Cardiac septum (tissue), 1 donor: ENCODE results near the gene NEUROD1. TPM values are rescaled to one million over a fixed set of nuclear protein-coding genes. Genes with fewer than 3 reads are reported as not detected.
"Not testable (repeated sequence)": the region's sequence is repeated elsewhere in the genome, so short reads cannot be mapped to it uniquely, and the experiment has no call there.

Source experiments
- DNase-seq: peaks from one replicate; pipeline ENCODE4 v3.0.0-alpha.2; 2020; ENCODE audit warnings: low spot score
- intact Hi-C: fragments of 100-400 bp; cut with DNase I; formaldehyde crosslinking; loops from one replicate; pipeline ENCODE4 v1.14.0; 2022
- long read RNA-seq: library from polyadenylated mRNA; unstranded; transcript quantifications from one replicate; pipeline ENCODE4 v2.0.0, GENCODE V29; 2021
- total RNA-seq: library from RNA; stranded (reverse); fragmentation: NEBNext Ultra II Directional; extraction: Animal tissue kit (Norgen Biotek cat#: 25700); gene quantifications from one replicate; pipeline ENCODE4 v1.2.1, GENCODE V29; 2021
- donor health status: DM: no; HTN: no; CAD: no.

The NEUROD1 gene
- total RNA-seq = not detected
- long read RNA-seq = 0 reads

DNA sequence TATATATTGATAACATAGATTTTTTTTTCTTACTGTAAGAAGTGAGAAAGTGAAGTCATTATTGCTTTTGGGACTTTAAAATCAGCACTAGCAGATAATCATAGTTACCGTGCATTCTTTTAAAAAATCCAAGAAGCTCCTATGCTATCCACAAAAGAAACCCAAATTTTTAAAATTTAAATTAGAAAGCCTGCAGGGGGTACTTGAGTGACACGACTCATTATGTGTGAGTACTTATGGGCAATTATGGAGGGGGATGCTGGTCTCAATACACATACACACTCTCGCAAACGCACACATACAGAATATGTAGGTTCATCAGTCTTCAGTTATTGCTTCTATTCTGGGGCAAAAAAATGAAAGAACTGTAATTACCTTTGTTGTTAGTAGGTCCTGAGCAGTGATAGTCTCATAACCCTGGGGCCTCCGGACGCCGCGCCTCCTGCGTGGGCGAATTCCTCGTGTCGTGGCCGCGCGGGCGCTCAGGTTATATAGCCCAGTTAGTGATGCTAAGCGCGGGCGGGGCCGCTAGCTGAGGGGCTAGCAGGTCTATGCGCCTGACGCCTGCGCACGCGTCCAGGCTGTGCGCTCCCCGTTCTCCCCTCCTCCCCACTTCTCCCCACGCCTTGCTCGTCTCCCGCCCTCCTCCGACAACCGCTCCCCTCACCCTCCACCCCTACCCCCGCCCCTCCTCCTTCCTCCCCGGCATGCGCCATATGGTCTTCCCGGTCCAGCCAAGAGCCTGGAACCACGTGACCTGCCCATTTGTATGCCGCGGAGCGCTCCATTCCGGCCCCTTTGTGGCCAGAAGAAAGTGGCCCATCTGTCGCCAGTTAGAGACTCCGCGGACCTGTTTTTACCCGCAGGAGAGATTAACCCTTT lies at the start of gene NEUROD1:
Gene NEUROD1, minus strand, starts transcription at position 463 of the 882 bp plus-strand sequence. CDS start 1,657 bp downstream, outside the sequence.
- no peak for DNase-seq
- intact Hi-C loops = no loop called here

DNA sequence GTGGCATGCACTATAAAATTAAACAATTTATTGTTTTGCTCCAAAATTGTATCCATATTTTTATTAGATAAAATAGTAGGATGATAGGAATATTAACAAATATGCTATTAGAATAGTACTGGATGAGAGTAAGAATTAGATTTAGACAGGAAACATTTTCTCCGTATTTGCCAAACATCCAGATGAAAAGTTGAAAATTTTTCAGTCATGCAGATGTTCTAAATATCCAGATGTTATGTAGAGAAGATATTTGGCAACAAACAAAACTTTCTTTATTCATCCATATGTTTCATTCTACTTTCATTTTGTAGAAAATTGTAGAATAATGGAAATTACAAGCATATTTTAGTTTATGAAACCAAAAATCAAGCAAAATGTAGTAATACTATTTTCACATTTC lies 45.2 kb upstream of the NEUROD1 start:
- DNase-seq = no peak
- intact Hi-C loops = no loop called here

- no peak for DNase-seq
- intact Hi-C loops = no loop called here
These were observed 44.3 kb upstream of the NEUROD1 start for GRCh38 chr2:181724662-181725061.

- intact Hi-C loops = no loop called here
- DNase-seq = no peak
These were observed 43.4 kb upstream of the NEUROD1 start for GRCh38 chr2:181723731-181724130.

DNA sequence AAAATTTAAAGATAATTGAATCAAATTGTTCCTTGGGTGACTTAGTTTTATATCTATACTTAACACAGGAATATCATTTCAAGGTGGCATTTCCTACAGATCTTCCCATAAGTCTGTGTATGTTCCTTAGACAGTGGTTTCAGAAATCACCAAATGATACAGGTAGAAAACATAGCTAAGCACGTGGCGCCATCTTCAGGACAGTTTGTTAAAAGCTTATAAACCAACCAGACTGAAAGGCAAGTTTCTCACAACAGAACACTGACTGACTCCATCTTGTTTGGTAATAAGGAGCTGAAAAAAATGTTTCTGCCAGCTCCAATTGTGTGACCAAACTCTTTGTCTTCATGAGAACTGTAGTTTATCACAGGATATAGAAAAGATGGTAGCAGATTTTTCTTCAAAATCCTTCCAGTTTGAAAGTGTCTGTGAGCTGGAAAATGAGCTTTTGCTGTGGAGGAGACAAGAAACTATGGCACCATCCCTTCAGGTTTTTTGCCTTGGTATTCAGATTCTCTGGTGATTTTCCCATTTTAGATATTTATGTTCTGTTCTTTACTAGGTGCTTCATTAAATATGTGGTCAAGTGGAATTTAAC lies 34.8 kb upstream of the NEUROD1 start:
- DNase-seq = no peak
- intact Hi-C loops = loop anchor here (2.0 to 10.0 kb wide), 3 partner anchors 143 to 640 kb away; no protein-coding TSS in a partner anchor

- intact Hi-C loops = loop anchor here (5.0 to 10.0 kb wide), 2 partner anchors 636 to 1584 kb away; no protein-coding TSS in a partner anchor
- DNase-seq = not testable (repeated sequence)
These were observed 30.7 kb upstream of the NEUROD1 start for GRCh38 chr2:181711051-181711450.

GRCh38 chr2:181702519-181702918 lies 22.2 kb upstream of the NEUROD1 start:
- intact Hi-C loops, DNase-seq: not testable (repeated sequence)

DNA sequence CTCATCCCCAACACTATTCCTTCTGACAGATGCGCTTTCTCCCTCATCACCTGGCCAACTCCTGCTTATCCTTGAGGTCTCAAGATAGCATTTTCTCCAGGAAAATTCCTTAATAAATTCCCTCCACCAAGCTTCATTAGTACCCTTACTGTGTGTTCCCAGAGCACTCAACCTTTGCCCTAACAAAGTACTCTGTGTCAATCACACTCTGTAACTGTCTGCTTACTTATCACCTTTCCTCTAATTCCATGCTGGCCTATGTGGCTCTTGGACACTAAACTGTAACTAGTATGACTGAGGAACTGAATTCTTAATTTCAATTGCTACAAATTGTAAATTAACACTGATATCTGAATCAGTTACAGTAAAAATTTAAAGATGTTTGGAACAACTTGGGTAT lies 17.9 kb upstream of the NEUROD1 start:
- DNase-seq = no peak
- intact Hi-C loops = no loop called here

DNA sequence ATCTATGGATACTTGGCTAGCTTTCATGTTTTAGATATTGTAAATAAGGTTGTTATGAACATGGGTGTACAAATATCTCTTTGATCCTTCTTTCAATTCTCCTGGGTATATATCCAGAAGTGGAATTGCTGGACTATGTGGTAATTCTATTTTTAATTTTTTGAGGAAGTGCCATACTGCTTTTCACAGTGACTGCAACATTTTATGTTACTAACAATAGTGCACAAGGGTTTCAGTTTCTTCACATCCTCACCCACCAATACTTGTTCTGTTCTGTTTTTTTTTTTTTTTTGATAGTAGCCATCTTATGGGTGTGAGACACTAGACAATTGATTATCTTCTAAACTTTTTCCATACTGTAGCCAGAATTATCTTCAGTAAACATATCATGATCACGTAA lies 17.3 kb upstream of the NEUROD1 start:
- no peak for DNase-seq
- intact Hi-C loops = no loop called here

DNA sequence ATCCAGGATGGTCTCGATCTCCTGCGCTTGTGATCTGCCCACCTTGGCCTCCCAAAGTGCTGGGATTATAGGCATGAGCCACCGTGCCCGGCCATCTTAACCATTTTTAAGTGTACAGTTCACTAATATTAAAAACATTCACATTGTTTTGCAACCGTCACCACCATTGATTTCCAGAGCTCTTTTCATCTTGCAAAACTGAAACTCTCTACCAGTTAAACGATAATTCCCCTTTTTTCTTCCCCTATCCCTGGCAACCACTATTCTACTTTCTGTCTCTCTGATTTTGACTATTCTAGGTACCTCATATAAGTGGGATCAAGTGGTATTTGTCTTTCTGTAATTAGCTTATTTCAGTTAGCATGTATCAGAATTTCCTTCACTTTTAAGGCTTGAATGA lies 16.8 kb upstream of the NEUROD1 start:
- intact Hi-C loops = no loop called here
- DNase-seq = no peak

- no peak for DNase-seq
- intact Hi-C loops = no loop called here
These were observed 14.0 kb upstream of the NEUROD1 start for GRCh38 chr2:181694271-181694670.

GRCh38 chr2:181690860-181691259 lies 10.5 kb upstream of the NEUROD1 start:
- DNase-seq = no peak
- intact Hi-C loops = no loop called here

GRCh38 chr2:181686576-181687185 lies 6.4 kb upstream of the NEUROD1 start:
- DNase-seq = no peak
- intact Hi-C loops = no loop called here

DNA sequence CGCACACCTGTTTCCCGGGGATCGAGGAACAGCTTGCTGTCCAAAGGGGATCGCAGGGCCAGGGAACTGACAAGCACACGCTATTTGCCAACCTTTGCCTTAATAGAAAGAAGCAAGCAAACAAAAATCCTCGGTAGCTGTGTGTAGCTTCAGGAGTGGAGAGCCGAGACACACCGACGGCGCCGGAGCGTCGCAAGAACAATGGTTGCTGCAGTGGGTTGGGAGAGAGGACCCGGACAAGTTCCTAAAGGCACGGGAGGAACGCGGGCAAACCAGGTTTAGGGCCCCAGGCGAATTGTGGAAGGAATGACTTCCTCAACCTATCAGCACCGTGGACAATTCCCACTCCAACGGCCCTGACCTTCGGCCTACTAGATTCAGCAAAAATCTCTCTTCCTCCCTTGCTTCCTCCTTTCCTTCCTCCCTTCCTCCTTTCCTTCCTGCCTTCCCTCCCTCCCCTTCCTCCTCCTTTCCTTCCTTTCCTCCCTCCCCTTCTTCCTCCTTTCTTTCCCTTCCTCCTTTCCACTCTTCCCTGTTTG lies 4.9 kb upstream of the NEUROD1 start:
- intact Hi-C loops = no loop called here

DNA sequence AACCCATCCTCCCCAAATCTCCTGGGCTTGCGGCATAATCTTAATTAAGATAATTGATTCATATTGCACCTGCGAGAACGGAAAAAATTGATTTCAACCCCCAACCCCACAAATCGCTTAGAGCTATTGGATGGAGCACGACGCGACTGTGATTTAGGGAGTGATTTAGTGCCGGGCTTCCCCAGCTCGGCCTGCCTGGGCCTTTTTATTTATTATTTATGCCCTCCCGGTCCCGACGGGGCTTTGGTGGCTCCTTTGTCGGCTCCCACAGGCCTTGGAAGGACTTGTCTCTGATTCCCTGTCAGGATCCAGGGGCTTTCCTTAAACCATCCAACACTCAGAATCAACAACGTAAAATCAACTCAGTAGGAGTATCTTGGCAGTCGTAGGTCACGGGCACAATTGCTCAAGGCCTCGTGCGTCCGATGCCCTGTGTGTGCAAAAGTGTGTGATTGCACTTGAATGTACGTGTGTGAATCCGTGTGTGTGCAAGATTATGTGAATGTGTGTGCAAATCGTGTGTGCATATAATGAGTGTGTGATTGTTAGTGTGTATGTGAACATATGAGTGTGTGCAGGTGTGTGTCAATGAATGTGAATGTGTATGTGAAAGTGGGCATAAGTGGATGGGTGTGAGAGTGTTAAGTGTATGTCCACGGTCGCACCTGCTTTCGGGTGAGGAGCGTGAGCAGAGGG lies 4.3 kb upstream of the NEUROD1 start:
- intact Hi-C loops = no loop called here
- no peak for DNase-seq

More for the DNA sequence above, 4.9 kb upstream of the NEUROD1 start:
- DNase-seq = no peak

GRCh38 chr2:181683518-181684453 lies 3.5 kb upstream of the NEUROD1 start:
- no peak for DNase-seq
- intact Hi-C loops = no loop called here

DNA sequence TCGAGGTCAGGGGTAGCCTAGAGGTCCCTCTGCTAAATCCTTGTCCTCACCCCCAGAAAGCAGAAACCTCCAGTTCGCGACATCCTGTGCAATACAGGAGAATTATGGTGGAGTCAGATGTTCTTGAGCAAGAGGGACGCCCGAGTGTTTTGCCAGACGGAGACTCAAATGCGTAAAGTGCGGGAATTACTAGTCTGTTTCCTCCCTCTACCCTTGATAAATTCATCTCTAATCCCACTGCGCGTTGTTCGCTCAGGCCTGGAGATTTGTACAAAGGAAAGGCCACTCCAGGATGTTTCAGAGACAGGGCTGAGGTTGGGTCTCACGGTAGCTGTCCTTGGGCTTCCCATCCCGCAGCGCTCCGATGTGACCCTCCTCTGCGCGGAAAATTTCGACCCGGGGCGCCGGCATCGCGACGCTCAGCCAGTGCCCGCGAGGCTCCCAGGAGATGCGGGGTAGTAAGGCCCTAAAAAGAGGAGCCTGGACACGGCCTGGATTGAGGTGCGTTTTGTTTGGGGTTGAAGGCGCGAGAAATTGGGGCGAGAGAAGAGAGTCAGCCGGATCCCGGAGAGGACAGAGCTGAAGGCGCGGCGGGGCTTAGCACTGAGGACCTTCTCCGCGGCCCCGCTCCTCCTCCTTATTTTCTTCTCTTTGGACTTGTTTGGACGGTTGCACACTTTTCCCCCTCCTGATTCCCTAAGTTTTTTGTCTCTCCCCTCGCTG lies 2.6 kb upstream of the NEUROD1 start:
- no peak for DNase-seq
- intact Hi-C loops = no loop called here
